ENCODE measurements around the gene SLC12A7. TPM values are rescaled to one million over a fixed set of nuclear protein-coding genes. Genes with fewer than 3 reads are reported as not detected.
"Not testable (repeated sequence)": the region's sequence is repeated elsewhere in the genome, so short reads cannot be mapped to it uniquely, and the experiment has no call there.

The SLC12A7 gene
- total and polyA plus RNA-seq, 7 donors: 7.2 to 54.3 (median 16.8) TPM

- DNase-seq: peak; percentile 48
- no peaks in the 10 kb centered on the region for H3K9me3 ChIP-seq
- H3K36me3 ChIP-seq: no peaks in the 10 kb centered on the region
- H3K27ac ChIP-seq: no peak overlapping the region
- 88 to 92% methylated on average over 40 of the region's 40 CpGs for WGBS, 2 donors
- no peaks in the 10 kb centered on the region for H3K4me1 ChIP-seq
- intact Hi-C loops (cut with DNase I): no loop called here
- H3K4me3 ChIP-seq: no peak overlapping the region
- peaks cover 0 to 8% (median 0%) of the 10 kb centered on the region in 3 donors for H3K27me3 ChIP-seq
- TF ChIP-seq POLR2AphosphoS5 (IDR thresholded peaks at IDR 0.05) (no peak), CTCF (IDR thresholded peaks at IDR 0.05) (no peak), POLR2A (IDR thresholded peaks at IDR 0.05) (no peak), EP300 (IDR thresholded peaks at IDR 0.05) (no peak)
These were observed 84.0 kb downstream of the SLC12A7 start for GRCh38 chr5:1027631-1028441.

- H3K4me1 ChIP-seq: no peaks in the 10 kb centered on the region
These were observed 84.9 kb downstream of the SLC12A7 start for GRCh38 chr5:1026700-1027621.

GRCh38 chr5:1021969-1022336, 89.9 kb downstream of the SLC12A7 start:
- H3K36me3 ChIP-seq; H3K27ac ChIP-seq; H3K4me3 ChIP-seq; H3K9me3 ChIP-seq; H3K4me1 ChIP-seq; H3K27me3 ChIP-seq; intact Hi-C loops (cut with DNase I): not testable (repeated sequence)
- DNase-seq: peak; percentile 36
- 67 to 80% methylated on average over 9 of the region's 9 CpGs for WGBS, 2 donors

More at GRCh38 chr5:1026700-1027621, 84.9 kb downstream of the SLC12A7 start:
- peaks cover 0 to 8% (median 0%) of the 10 kb centered on the region in 3 donors for H3K27me3 ChIP-seq
- H3K4me3 ChIP-seq: no peak overlapping the region
- no peak for TF ChIP-seq POLR2AphosphoS5 (IDR thresholded peaks at IDR 0.05)
- TF ChIP-seq EP300 (IDR thresholded peaks at IDR 0.05): no peak
- TF ChIP-seq CTCF (IDR thresholded peaks at IDR 0.05): no peak
- TF ChIP-seq POLR2A (IDR thresholded peaks at IDR 0.05): no peak
- intact Hi-C loops (cut with DNase I): no loop called here
- H3K27ac ChIP-seq: no peak overlapping the region
- WGBS, 2 donors: 75 to 89% methylated on average over 29 of the region's 29 CpGs
- peak; percentile 54 for DNase-seq
- no peaks in the 10 kb centered on the region for H3K9me3 ChIP-seq
- no peaks in the 10 kb centered on the region for H3K36me3 ChIP-seq

- no peaks in the 10 kb centered on the region for H3K4me1 ChIP-seq
- intact Hi-C loops (cut with DNase I): no loop called here
- TF ChIP-seq EP300 (IDR thresholded peaks at IDR 0.05) (no peak), CTCF (IDR thresholded peaks at IDR 0.05) (no peak), POLR2AphosphoS5 (IDR thresholded peaks at IDR 0.05) (no peak), POLR2A (IDR thresholded peaks at IDR 0.05) (no peak)
- 22 to 52% methylated on average over 29 of the region's 29 CpGs for WGBS, 2 donors
- H3K9me3 ChIP-seq: no peaks in the 10 kb centered on the region
- H3K27me3 ChIP-seq: no peaks in the 10 kb centered on the region
- DNase-seq: peak; percentile 55
- H3K27ac ChIP-seq: no peak overlapping the region
- no peaks in the 10 kb centered on the region for H3K36me3 ChIP-seq
- H3K4me3 ChIP-seq: no peak overlapping the region
These were observed 90.5 kb downstream of the SLC12A7 start for GRCh38 chr5:1021136-1021968.

Measured in sigmoid colon (tissue), 7 donors.